HUES48 (cell line): ENCODE results near the gene LZTFL1.

Experiments
- H3K27ac ChIP-seq: one replicate; pipeline ENCODE4 v1.7.0; 2013; ENCODE audit warnings: low read depth, low read length, inconsistent platforms
- H3K27me3 ChIP-seq: 2 replicates; pipeline ENCODE4 v1.6.1; 2013; ENCODE audit warnings: mild to moderate bottlenecking, low read length; ENCODE audit not compliant: control insufficient read depth, insufficient read depth
- H3K36me3 ChIP-seq: 2 replicates; pipeline ENCODE4 v1.6.1; 2013; ENCODE audit warnings: low read length; ENCODE audit not compliant: control insufficient read depth, insufficient read depth
- H3K4me1 ChIP-seq: 2 replicates; pipeline ENCODE4 v1.6.1; 2013; ENCODE audit warnings: mild to moderate bottlenecking, low read length; ENCODE audit not compliant: control insufficient read depth, insufficient read depth
- H3K4me3 ChIP-seq: 2 replicates; pipeline ENCODE4 v1.5.1; 2013; ENCODE audit warnings: mild to moderate bottlenecking, low read depth, low read length
- H3K9ac ChIP-seq: 2 replicates; pipeline ENCODE4 v1.6.1; 2013; ENCODE audit warnings: mild to moderate bottlenecking, low read depth, low read length, moderate library complexity
- H3K9me3 ChIP-seq: 2 replicates; pipeline ENCODE4 v1.6.1; 2013; ENCODE audit warnings: low read length; ENCODE audit not compliant: control insufficient read depth, insufficient read depth

The LZTFL1 gene

GRCh38 chr3:45782381-45782780 is 59.5 kb downstream of the LZTFL1 start:
- Histone ChIP-seq H3K9me3 (no peaks in the 10 kb centered on the region), H3K27me3 (no peaks in the 10 kb centered on the region), H3K4me1 (no peaks in the 10 kb centered on the region), H3K36me3 (no peaks in the 10 kb centered on the region), H3K9ac (no peak overlapping the region), H3K4me3 (no peak overlapping the region), H3K27ac (no peak overlapping the region)

GRCh38 chr3:45781841-45782240 is 60.1 kb downstream of the LZTFL1 start:
- no peak overlapping the region for H3K4me3 ChIP-seq
- H3K27me3 ChIP-seq: no peaks in the 10 kb centered on the region
- H3K27ac ChIP-seq: no peak overlapping the region
- no peaks in the 10 kb centered on the region for H3K4me1 ChIP-seq
- no peak overlapping the region for H3K9ac ChIP-seq
- no peaks in the 10 kb centered on the region for H3K9me3 ChIP-seq
- no peaks in the 10 kb centered on the region for H3K36me3 ChIP-seq

- Histone ChIP-seq H3K36me3 (no peaks in the 10 kb centered on the region), H3K4me1 (no peaks in the 10 kb centered on the region), H3K9me3 (no peaks in the 10 kb centered on the region), H3K9ac (no peak overlapping the region), H3K27me3 (no peaks in the 10 kb centered on the region), H3K4me3 (no peak overlapping the region), H3K27ac (no peak overlapping the region)
Observed at GRCh38 chr3:45781271-45781670, 60.6 kb downstream of the LZTFL1 start.

- Histone ChIP-seq H3K9me3 (no peaks in the 10 kb centered on the region), H3K4me3 (no peak overlapping the region), H3K27me3 (no peaks in the 10 kb centered on the region), H3K9ac (no peak overlapping the region), H3K36me3 (no peaks in the 10 kb centered on the region), H3K4me1 (no peaks in the 10 kb centered on the region), H3K27ac (no peak overlapping the region)
Observed at GRCh38 chr3:45779746-45780735, 61.9 kb downstream of the LZTFL1 start.

- Histone ChIP-seq H3K27ac (no peak overlapping the region), H3K36me3 (no peaks in the 10 kb centered on the region), H3K9me3 (no peaks in the 10 kb centered on the region), H3K4me3 (no peak overlapping the region), H3K9ac (no peak overlapping the region), H3K27me3 (no peaks in the 10 kb centered on the region), H3K4me1 (peaks cover 3% of the 10 kb centered on the region; the same call in 1 of the 2 replicates)
Observed at GRCh38 chr3:45778761-45779201, 63.1 kb downstream of the LZTFL1 start.

- peaks cover 3% of the 10 kb centered on the region; the same call in 1 of the 2 replicates for H3K4me1 ChIP-seq
- no peaks in the 10 kb centered on the region for H3K27me3 ChIP-seq
- no peak overlapping the region for H3K27ac ChIP-seq
- no peaks in the 10 kb centered on the region for H3K36me3 ChIP-seq
- H3K9me3 ChIP-seq: no peaks in the 10 kb centered on the region
- no peak overlapping the region for H3K9ac ChIP-seq
- no peak overlapping the region for H3K4me3 ChIP-seq
Observed at GRCh38 chr3:45777746-45778386, 64.1 kb downstream of the LZTFL1 start.

- Histone ChIP-seq H3K36me3 (no peaks in the 10 kb centered on the region), H3K9me3 (no peaks in the 10 kb centered on the region), H3K4me3 (no peak overlapping the region), H3K9ac (no peak overlapping the region), H3K27ac (no peak overlapping the region), H3K27me3 (no peaks in the 10 kb centered on the region), H3K4me1 (peaks cover 3% of the 10 kb centered on the region; the same call in 1 of the 2 replicates)
Observed at GRCh38 chr3:45777111-45777745, 64.7 kb downstream of the LZTFL1 start.

- no peak overlapping the region for H3K27ac ChIP-seq
- peaks cover 3% of the 10 kb centered on the region; the same call in 1 of the 2 replicates for H3K4me1 ChIP-seq
- no peaks in the 10 kb centered on the region for H3K9me3 ChIP-seq
- no peak overlapping the region for H3K4me3 ChIP-seq
- no peaks in the 10 kb centered on the region for H3K36me3 ChIP-seq
- no peak overlapping the region for H3K9ac ChIP-seq
- no peaks in the 10 kb centered on the region for H3K27me3 ChIP-seq
Observed at GRCh38 chr3:45776611-45777010, 65.3 kb downstream of the LZTFL1 start.

GRCh38 chr3:45776301-45776595 is 65.7 kb downstream of the LZTFL1 start:
- H3K27me3 ChIP-seq: no peaks in the 10 kb centered on the region

GRCh38 chr3:45775571-45776300 is 66.2 kb downstream of the LZTFL1 start:
- Histone ChIP-seq H3K27me3 (no peaks in the 10 kb centered on the region), H3K36me3 (no peaks in the 10 kb centered on the region), H3K4me3 (no peak overlapping the region), H3K9ac (no peak overlapping the region), H3K4me1 (peaks cover 3% of the 10 kb centered on the region; the same call in 1 of the 2 replicates), H3K9me3 (no peaks in the 10 kb centered on the region), H3K27ac (no peak overlapping the region)

More at GRCh38 chr3:45776301-45776595, 65.7 kb downstream of the LZTFL1 start:
- Histone ChIP-seq H3K4me1 (peaks cover 3% of the 10 kb centered on the region; the same call in 1 of the 2 replicates), H3K36me3 (no peaks in the 10 kb centered on the region), H3K9me3 (no peaks in the 10 kb centered on the region), H3K4me3 (no peak overlapping the region), H3K9ac (no peak overlapping the region), H3K27ac (no peak overlapping the region)
